ENCODE data around the gene SCAF11.

The SCAF11 gene

DNA sequence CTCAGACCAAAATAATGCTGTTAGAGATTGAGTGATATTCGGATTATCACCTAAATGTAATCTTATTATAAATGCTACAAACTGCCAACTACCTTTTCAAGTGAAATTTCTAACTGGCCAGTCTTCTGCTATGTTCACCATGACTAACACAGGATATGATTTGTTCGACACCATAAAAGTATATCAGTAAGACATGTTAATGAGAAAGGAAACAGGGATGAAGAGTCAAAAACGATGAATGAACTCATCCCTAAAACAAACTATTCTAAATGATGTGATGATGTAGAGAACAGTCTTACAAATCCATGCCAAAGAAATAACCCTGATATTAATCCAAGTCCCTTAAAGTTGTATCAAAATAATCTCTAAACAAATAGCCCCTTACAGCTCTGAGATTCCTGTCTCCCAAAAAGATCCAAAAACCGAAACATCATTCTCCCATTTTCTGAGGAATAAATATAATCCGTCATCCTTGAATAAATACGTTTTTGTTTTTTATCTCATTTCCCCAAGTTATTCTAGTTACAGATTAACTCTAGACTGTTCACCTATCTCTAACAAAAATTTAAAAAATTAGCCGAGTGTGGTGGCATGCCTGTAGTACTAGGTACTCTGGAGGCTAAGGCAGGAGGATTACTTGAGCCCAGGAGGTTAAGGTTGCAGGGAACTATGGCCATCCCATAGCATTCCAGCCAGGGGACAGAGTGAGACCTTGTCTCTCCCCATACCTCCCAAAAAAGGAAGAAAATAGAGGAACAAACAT is 9.1 kb downstream of the SCAF11 start:
- no peak for DNase-seq

DNA sequence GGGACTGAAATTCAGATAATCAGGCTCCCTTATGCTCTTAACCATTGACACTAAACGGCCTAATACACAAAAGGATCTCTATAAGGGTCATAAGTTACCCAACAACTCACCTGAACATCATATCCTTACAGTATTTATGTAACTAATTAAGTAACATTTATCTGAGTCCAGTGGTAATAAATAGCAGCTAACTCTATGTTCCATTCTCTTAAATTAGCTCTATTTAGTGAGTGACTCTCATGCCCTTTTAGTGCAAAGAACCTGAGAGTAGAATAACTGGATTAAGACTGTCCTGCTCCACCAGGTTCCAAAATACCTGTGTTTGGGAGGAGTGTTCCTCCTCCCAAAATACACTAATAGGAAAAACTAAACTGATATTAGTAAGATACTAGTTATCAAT is 9.8 kb downstream of the SCAF11 start:
- no peak for DNase-seq

DNA sequence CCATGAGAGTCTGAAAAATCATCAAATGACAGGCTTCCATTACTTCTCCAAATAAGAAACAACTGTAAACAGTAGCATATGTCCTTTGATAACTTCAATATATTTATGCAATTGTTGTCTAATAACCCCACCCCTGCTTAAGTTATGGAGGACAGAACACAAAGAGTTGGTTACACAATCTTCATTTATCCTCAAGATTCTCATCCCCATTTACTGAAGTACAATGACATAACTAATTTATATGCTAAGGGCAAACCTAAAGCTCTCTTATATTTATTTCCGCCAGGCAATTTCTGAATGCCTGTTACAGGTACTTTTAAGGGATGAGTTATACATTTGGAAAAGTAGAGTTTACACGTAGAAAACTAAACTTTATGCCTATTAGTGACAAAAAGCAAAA is 12.3 kb downstream of the SCAF11 start:
- DNase-seq, result no peak

DNA sequence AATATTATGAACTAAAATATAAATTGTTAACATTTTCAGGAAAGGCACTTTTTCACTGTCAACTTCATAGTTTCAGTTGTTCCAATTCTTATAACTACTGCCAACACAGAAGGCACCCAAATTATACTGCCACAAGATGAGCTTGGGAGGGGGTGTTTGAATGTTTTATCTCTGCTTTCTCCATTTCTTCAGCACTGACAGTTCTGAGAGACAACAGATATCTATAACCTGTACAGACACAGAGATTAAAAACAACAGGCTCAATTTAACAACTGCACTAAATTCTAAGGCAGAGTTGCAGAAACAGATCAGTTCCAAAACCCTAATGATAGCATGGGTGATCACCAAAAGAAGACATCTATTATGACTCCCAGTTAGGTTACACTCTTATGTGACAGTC is 12.8 kb downstream of the SCAF11 start:
- DNase-seq, result no peak

DNA sequence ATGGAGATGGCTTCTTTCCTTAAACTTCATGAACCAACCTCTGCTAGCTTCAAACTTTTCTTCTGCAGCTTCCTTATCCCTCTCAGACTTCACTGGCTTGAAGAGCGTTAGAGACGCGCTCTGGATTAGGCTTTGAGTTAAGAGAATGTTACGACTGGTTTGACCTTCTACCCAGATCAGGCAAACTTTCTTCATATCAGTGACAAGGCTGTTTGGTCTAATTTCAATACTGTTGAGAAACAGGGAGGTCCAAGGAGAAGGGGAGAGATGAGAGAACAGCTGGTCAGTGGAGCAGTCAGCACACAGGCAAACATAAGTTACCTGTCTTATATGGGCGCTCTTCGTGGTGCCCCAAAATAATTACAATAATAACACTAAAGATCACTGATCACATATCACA is 14.9 kb downstream of the SCAF11 start:
- DNase-seq, result no peak

DNA sequence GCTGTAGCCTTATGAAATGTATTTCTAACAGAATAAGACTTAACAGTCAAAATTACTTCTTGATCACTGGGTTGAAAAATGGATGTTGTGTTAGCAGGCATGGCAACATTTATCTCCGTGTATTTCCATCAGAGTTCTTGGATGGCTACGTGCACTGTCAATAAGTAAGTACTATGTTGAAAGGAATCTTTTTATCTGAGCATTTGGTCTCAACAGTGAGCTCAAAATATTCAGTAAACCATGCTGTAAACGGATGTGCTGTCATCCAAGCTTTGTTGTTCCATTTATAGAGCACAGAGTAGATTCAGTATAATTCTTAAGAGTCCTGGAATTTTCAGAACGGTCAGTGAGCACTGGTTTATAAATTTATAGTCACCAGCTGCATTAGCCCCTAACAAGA is 15.5 kb downstream of the SCAF11 start:
- DNase-seq, result no peak

DNA sequence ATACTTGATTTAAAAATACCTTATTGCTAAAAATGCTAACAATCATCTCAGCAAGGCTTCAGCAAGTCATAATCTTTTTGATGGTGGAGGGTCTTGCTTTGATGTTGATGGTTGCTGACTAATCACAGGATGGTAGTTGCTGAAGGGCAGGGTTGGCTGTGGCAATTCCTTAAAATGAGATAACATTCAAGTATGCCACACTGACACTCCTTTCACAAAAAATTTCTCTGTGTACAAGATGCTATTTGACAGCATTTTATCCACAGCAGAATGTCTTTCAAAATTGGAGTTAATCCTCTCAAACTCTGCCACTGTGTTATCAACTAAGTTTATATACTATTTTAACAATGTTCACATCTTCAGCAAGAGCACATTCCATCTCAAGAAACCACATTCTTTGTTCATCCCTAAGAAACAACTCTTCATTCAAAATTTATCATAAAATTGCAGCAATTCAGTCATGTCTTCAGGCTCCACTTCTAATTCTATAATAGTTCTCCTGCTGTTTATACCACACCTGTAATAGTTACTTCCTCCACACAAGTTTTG is 16.1 kb downstream of the SCAF11 start:
- DNase-seq, result no peak

DNA sequence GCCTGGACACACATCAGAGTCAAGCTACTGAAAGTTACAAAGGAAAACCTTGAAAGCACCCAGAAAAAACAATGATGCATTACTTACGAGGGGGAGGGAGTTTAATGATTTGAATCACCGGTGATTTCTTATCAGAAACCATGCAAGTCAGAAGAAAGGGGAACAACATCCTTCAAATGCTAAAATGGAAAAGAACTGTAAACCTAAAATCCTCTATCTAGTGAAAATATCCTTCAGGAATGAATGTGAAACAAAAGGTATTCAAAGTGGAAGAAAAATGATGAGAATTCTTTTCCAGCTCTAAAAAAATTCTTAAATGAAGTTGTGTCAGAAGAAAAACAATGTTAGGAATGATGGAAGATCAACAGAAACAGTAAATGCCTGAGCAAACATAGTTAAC is 16.8 kb downstream of the SCAF11 start:
- DNase-seq, result no peak

DNA sequence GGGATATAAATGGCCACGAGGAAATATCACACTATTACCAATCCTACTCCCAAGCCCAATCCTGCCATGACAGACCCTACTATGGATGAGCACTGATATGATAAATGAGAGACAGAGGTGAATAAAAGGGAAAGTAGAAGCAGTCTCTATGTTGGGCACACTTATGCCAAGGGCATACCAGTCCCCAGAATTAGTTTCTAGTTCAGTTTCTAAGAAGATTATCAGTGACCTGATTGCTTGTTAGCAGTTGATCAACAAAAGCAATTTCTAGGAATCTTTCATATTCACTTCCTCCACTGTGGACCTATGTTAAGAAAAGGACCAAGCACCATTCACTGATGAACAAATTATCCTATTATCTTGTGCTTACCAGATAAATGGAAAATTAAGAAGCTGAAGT is 20.0 kb downstream of the SCAF11 start:
- no peak for DNase-seq

DNA sequence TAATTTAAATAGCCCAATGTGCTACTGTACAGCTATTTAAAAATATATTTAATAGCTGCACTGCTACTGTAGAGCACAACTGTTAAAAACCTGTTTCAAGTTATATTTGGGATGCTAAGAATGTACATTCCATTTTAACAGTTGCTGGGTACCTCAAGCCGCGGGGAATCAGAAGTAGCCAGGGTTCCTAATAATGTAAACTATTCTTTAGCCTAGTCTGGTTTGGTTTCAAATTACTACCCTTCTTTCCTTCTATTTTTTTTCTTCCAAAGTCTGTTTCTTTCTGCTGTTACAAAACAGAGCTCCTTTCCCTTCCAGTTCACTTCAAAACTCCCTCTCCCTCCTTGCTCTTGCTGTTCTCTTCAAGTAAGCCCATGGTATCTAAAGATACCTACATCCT is 21.3 kb downstream of the SCAF11 start:
- DNase-seq, result no peak

DNA sequence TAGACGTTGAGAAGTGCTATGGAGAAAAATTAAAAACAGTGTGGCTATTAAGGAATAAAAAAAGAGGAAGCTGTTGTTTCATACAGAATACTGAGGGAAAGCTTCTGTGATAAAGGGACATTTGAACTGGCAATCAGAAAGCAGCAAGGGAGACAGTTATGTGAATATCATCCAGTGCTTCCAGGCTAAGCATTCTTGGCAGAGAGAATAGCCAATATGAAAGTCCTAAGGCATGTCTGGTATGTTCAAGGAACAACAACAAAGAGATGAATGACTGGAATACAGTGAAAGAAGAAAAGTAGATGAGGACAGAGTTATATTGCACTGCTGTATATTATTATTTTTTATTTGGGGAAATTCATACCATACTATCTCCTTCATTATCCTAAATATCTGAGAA is 23.9 kb downstream of the SCAF11 start:
- no peak for DNase-seq

DNA sequence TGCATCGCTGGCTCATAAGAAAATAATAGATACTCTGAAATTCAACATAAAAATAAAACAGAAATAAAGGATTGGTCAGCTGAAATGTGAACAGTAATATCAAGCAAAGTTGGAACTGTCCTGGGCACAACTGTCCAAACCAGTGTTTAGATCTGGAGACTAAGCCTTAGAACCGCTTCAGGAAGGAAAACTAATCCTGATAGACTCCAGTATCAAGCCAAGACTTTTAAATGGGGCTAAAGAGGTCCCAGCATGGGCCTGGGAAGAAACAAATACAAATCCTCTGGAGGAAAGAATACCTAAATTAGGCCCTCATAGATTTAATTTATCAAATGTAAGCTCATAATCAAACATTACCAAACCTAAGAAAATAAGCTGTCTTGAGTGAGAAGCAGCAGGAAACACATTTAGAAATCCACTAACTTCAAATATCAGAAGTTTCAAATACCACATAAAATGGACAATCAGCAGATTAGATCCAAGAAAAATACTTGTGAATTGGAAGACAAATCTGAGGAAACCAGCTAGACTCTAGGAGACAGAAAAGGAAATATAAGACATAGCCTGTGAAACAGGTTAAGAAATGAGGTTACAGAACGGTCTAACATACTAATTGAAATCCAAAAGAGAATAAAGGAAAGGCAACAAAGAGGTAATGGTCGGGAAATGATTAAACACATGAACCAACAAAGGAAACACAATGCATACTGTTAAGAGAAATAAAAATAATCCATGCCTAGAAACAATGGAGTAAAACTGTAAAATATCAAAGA is 27.6 kb downstream of the SCAF11 start:
- DNase-seq, result no peak

DNA sequence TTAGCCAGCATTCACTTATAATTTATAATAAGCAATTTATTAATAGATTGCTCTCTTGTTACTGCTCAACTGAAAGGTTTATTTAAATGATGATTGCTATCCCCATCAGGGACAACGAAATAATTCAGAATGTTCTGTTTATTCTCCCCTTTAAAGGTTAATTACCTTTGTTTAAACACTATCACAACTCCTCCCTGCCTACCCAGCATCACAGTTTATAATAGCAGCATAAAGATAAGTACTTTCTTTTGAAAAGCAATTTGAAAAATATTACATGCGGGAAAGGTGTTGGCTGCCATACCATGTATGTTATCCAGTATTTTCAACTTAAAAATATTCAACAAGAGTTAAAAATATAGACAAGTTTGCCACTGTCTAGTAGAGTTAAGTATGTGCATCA is 30.6 kb downstream of the SCAF11 start:
- DNase-seq, result no peak

DNA sequence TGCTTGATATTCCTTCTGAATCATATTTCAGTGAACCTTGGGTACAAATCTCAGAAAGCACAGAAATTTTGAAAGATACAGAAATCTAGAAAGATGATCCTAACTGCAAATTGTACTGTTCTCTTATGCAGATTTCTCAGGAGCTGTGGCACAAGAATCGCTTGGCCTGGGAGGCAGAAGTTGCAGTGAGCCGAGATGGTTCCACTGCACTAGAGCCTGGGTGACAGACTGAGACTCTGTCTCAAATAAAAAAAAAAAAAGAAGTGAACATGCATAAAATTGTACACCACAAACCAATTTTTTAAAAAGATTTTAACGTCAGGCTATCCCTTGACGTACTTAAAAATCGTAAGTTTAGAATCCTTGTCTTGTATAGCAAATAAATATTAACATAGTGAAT is 31.3 kb downstream of the SCAF11 start:
- DNase-seq, result no peak

DNA sequence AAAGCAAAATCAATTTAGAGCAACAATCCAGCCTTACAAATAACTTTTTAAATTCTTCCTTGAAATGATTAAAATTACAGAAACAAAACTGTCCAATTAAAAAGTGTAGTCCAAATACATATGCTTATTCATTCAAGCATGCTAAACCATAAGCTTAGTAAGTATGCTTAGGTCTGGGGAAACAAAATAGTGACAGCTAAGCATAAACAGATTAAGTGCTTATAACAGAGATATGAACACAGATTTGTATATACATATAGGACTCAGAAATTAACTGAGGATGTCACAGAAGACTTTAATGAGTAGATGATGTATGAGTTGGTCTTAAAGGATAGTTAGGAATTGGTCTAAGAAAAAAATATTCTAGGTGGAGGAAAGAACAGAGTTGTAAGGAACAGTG is 41.8 kb downstream of the SCAF11 start:
- no peak for DNase-seq

DNA sequence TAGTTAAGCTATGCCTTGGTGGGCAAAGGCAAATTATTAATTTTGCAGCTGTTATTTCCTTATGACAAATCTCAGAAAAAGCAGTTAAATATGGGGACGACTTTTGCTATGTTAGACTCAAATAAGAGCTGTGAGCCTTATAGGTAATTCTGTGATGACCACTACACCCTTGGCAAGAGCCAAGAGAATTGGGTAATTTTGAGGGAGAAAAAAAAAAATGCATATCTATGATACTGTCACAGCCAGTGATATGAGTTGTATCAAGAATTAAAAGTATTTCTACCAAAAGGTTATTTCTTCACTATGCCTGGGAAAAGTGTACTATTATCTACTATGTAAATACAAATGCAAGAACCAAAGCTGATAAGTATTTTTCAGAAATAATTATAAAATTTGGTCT is 43.9 kb downstream of the SCAF11 start:
- DNase-seq, result no peak

DNA sequence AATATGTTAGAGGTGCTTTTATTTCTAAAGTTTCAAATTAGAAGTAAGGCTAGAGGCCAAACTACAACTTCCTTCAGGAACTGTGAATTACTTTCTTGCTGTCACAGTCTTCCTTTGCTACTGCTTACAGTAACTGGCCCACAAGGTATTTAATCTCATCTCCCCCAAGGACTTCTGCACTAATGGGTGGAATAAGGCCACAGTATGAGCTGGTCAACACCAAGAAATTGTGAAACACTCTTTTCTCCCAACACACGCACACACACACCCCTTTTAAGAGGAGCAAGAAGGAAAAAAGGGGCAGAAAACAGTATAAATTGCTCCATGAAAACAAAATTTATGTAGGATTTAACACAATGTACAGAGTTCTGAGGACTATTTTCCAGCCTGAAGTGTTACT is 45.6 kb downstream of the SCAF11 start:
- DNase-seq, result no peak

DNA sequence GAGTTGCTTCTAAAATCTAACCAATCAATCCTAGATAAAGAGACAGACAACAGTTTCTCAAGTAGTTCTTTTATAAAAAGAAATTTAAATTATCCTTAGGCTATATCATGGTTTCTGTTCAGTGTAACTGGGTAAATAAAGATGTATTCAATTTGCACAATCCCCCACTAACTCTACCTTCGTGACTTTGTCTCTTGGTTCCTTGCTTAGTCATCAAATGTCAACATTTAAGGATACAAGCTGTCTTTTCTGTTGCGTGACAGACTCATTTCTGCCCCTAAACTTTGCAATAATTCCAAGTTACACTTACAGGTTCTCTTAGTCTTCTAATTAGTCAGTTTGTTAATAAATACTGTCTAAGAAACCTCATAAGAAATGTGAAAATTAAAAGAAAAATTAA is 50.6 kb downstream of the SCAF11 start:
- DNase-seq, result no peak

DNA sequence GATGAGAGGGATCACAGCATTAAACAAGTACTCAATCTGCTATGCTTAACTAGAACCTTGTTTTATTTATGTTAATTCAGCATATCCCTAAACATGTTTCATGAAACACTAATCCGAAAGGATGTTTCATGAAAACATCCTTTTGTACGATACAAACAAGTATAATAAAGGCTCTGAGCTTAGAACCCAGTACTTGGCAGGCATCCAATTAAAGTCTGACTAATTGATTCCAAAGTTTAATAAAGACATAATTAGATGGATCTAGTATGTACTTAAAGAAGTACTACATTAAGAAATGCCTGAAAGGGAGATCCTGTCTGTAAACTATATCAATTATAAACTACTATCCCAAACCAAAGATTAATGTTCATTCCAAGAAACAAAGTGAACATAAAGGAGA is 51.8 kb downstream of the SCAF11 start:
- no peak for DNase-seq

DNA sequence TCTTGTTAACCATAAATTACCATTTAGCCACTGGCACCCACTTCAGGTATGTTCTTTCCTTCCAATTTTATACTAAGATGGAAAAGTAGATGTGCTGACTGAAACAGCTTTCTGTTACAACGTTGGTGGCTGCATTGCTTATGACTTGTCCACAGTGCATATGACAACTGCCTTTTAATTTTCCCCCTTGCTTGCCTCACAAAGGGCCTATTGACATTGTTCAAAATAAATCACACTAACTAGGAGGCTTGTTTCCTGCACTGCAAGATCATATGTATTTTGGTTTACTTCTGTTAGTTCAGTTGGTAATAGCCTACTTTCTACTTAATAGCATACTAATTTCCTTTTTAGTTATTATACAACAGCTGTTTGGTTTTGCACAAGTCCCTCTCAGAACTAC is 55.4 kb downstream of the SCAF11 start:
- no peak for DNase-seq

DNA sequence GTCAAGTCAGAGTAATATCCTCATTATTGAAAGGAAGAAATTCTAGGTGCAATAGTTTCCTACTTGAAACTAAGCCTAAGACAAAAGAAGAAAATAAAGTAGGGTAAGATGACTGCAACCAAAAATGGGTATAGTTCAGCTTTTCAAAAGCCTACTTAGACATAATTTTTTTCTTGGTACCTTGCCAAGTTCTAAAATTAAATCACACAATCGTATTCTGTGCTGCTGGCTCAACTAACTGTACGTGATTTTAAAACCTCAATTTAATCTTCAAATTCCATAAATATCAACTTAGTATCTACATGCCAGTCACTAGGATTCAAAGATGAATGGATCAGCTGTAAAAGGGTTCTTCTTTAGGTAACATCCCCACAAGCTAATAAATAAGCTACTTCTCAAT is 56.9 kb downstream of the SCAF11 start:
- DNase-seq, result no peak

DNA sequence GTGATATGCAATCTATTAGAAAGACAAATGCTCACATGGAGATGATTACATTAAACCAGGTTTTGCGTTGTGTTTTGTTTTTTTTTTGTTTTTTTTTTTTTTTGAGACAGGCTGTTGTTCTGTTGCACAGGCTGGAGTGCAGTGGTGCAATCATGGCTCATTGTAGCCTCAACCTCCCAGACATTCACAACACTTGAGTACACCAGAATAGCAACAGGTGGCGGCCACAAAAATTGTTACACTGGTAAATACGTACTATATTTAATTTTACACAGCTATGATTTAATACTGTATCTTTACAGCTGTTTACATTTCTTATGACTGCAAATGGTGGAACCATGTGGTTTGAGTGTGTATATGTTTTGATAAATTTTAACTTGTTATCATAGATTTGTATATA is 60.0 kb downstream of the SCAF11 start:
- no peak for DNase-seq

DNA sequence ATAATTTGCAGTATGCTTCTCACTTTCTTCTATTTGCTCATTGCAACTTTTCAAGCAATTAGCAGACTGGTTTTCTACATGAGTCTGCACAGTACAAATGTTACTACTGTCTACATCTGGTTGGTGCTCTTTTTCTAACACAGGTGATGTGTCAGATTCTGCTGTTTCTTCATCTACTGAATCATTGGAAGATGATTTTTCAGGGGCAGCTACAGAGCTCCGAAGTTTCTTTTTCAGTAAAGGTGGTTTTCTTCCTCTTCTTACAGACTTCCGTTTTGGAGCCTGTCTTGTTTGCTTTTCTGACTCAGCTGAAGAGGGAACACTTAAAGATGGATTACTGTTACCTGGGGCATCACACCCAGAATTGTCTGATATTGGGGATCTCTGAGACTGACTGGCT is 62.1 kb downstream of the SCAF11 start:
- no peak for DNase-seq

DNA sequence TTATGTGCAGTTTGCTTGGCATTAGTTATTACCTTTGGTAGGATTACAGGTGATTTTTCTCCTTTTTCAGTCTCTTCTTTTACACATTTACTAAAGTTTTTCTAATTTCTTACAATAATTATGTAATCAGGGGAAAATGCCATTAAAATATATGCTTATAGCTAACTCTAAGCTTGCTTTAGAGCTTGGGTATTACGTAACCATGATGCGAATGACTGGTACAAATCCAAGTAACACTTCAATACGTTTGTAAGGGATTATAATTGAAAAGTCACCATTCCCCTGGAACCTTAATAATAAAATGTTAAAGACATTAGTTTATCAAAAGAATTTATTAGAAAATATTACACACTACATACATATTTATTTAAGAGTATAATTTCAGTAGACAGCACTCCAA is 71.6 kb downstream of the SCAF11 start:
- DNase-seq, result no peak

DNA sequence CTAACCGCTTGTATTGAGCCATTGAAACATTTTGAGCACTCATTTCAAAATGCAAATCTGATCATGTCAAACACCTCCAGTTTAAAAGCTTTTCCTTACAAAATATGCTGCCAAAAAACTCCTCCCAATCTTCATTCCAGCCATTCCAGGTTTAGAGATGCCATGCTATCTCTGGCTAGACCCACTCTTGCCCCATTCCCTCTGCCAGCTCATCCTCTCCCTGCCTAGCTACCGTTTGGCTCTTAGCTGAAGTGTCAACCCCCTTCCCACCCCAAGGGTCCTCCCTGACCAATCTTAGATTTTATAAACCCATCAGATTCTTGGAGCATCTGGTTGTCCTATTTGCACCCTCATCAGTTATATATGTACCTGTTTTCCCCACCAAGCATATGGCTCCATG is 75.0 kb downstream of the SCAF11 start:
- DNase-seq, result no peak
